Activated T-cell treated with anti-CD3 and anti-CD28 coated beads, Interleukin-2, amount 50 U/mL, for 4 hours (primary cell): ENCODE measurements around the gene CACNA1C. TPM values are rescaled to one million over a fixed set of nuclear protein-coding genes. Genes with fewer than 3 reads are reported as not detected.

ENCODE experiments used
- ATAC-seq, 2 donors: fragments of 200-7000 bp; cut with Tn5 transposase; one replicate each; pipeline ENCODE4 v1.10.0; 2021
- DNase-seq: peaks from one replicate; pipeline ENCODE4 v3.0.0-alpha.2; 2020
- H3K27me3 Mint-ChIP-seq: one replicate; pipeline ENCODE4 v1.8.0; 2021; ENCODE audit warnings: low read depth, mixed read lengths
- H3K36me3 Mint-ChIP-seq: one replicate; pipeline ENCODE4 v1.8.0; 2022; ENCODE audit warnings: mixed read lengths; ENCODE audit not compliant: insufficient read depth
- H3K4me1 Mint-ChIP-seq: one replicate; pipeline ENCODE4 v1.8.0; 2021; ENCODE audit warnings: low read depth, mixed read lengths
- H3K4me3 Mint-ChIP-seq: one replicate; pipeline ENCODE4 v1.8.0; 2021; ENCODE audit warnings: mild to moderate bottlenecking, moderate library complexity, mixed read lengths
- H3K9me3 Mint-ChIP-seq: one replicate; pipeline ENCODE4 v1.8.0; 2021; ENCODE audit warnings: mixed read lengths
- total RNA-seq, 3 donors: library from RNA; stranded (reverse); gene quantifications; one replicate each; pipeline ENCODE4 v1.2.1, GENCODE V29; 2021

Gene CACNA1C
- total RNA-seq, 3 donors from 2014 or later, result 0.03 to 0.08 (median 0.03) TPM

DNA sequence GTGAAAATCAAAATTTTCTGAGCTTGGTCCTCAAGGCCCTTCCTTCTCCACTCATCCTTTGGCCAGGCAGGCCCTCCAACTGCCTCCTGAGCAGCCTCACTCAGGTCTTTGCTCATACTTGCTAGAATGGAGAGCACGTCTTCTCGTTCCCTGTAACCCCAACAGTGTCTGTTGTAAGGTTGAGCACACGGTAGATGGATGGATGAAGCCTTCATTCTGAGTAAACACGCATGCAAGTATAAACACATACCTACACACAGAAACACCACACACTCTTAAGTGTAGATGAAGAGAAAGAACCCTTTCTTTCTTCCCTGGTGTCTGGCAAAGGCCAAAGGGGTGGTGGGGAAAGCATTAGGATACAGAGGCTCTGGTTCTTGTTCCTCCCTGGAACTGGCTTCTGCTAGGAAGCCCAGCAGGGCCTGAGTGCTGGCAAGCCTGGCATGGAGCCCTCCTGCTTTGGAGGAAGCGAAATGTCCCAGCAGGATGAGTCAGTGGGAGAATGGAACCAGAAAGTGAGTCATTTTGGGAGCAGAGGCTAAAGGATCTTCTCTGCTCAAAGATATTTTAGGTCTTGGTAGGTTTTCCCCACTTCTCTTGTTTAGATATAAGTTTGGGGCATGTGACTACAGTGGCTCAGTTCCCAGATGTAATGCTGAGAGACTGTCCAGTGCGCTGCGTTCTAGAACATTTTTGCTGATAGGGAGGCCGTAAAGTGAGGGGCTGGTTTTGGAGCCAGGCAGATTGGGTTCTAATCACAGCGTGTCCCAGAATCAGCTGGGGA is 127.4 kb downstream of the CACNA1C start:
- H3K27me3 Mint-ChIP-seq, result peaks cover 24% of the 10 kb centered on the region
- no peak for ATAC-seq
- DNase-seq, result no peak
- no peaks in the 10 kb centered on the region for H3K36me3 Mint-ChIP-seq
- H3K4me3 Mint-ChIP-seq, result no peak overlapping the region
- no peaks in the 10 kb centered on the region for H3K9me3 Mint-ChIP-seq
- H3K4me1 Mint-ChIP-seq, result peaks cover 4% of the 10 kb centered on the region

DNA sequence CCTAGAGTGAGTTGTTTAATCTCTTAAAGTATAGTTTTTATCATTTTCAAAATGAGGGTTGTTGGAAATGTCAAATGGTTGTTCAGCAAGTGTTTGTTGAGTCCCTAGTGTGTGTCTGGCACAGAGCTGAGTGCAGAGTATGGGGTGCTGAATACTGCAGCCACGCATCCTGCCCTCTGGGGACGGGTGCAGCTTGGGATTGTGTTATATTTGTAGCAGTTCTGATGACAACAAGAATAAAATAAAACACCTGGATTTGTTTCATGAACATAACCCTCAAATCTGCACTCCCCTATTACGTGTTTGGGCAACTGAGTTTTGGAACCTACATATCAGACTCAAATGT is 127.9 kb downstream of the CACNA1C start:
- no peaks in the 10 kb centered on the region for H3K36me3 Mint-ChIP-seq
- ATAC-seq (no peak), DNase-seq (no peak)
- no peak overlapping the region for H3K4me3 Mint-ChIP-seq
- peaks cover 26% of the 10 kb centered on the region for H3K27me3 Mint-ChIP-seq
- no peaks in the 10 kb centered on the region for H3K9me3 Mint-ChIP-seq
- peaks cover 4% of the 10 kb centered on the region for H3K4me1 Mint-ChIP-seq

DNA sequence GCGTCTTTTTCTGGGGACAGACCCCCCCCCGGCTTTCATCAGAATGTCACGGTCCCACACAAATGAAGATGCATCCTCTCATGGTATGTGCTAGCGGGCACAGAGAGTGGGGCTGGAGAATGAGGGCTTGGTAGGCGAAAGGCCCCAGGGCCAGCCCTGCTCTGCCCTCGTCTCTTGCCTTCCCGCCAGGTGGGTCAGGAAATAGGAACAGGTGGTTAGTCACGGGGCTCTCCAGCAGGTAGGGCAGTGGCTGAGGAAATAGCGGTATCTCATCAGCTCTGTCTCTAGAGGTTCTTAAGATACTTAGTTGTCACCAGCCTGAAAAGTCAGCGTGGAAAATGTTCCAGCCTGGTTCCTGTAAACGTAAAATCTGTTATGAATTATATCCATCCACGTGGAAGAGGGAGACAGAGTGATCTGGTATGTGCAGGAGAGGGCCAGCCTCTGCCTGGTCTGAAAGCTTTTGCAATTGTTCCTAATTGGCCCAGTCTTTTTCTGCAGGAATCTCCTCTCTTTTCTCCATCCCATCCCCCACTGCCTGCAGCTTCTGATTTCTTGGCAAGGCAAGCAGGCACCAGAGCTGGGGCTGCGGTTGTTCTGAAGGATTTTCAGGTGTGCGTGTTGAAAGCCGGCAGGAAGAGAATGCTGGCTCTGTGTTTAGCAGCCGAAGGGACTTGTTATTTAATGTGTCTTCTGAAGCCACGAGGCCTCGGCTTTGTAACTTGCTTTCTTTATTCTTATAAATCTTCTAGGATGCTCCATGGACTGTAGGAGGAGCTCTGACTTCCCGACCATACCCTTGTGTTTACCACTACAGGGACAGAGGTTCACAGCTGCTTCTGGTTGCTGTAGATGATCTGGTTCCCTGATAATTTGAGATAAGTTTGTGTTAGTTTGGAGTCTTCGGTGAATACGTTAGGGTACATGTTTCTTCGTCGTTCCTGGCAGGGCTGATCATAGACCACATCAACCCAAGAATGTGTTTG is 131.1 kb downstream of the CACNA1C start:
- no peak for DNase-seq
- Mint-ChIP-seq H3K4me3 (no peak overlapping the region), H3K27me3 (peaks cover 28% of the 10 kb centered on the region)

DNA sequence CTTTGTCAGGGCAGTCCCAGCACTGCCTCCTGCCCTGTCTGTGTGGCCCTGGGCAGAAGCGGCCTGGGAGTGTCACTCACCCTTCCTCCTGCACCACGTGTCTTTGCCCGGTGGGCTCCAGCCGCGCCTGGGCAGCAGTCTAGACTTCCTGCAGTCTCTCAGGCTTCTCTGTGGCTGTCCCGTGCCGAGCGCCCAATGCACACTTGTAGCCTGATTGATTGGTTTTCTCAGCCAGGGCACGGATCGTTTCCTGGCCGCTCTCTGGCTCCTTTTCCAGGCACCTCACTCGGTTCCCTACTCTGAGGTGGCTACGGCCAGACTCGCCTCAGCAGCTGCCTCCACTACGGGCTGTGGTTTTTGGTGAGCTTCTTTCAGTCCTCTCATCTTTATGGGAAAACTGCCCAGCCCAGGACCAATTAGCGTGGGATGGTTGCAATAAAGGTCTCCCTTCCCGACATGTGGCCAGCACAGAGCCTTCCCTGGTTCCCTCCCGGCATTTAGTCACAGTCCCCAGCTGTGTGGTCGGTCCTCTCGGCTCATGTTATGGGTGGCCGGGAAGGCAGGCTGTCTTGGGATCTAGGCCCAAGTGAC is 133.1 kb downstream of the CACNA1C start:
- H3K4me3 Mint-ChIP-seq, result no peak overlapping the region
- peaks cover 28% of the 10 kb centered on the region for H3K27me3 Mint-ChIP-seq
- DNase-seq, result no peak
- peaks cover 4% of the 10 kb centered on the region for H3K4me1 Mint-ChIP-seq
- no peaks in the 10 kb centered on the region for H3K9me3 Mint-ChIP-seq
- no peak for ATAC-seq
- no peaks in the 10 kb centered on the region for H3K36me3 Mint-ChIP-seq

More for the DNA sequence above, 131.1 kb downstream of the CACNA1C start:
- ATAC-seq, result no peak
- Mint-ChIP-seq H3K4me1 (peaks cover 4% of the 10 kb centered on the region), H3K36me3 (no peaks in the 10 kb centered on the region), H3K9me3 (no peaks in the 10 kb centered on the region)

DNA sequence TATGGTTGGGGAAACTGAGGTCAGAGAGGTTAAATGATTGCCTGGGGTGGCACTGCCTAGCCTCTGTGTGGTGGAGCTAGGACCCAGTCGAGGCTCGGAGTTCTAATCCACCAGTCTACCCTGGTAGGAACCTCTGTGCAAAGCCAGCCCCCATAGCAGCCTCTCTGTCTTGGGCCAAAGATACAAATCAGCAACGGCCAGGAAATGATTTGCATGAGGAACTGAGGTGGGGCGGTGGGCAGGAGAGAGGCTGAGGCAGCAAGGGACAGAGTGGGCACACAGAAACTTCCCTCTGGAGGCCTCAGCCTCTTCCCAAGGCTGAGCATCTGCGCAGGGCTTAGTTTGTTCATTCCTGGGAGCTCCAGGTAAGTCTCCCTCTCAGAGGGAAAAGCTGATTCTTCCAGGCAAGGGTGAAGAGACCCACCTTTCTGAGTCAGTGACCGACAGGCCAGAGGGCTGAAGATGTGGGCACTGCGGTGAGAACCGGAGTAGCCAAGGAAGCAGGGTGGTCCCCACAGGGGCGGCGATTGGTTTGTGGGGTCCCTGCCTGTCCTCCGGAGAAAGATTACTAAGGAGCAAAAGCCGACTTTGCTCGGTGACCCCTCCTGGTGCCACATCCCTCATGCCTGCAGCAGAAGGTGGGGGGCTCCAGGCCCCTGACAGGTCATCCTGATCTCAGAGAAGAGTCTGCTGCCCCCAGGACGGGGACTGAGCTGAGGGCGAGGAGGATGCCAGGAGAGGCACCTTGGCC is 134.6 kb downstream of the CACNA1C start:
- Mint-ChIP-seq H3K4me3 (no peak overlapping the region), H3K9me3 (no peaks in the 10 kb centered on the region), H3K27me3 (peaks cover 28% of the 10 kb centered on the region), H3K4me1 (peaks cover 4% of the 10 kb centered on the region), H3K36me3 (no peaks in the 10 kb centered on the region)
- ATAC-seq (no peak), DNase-seq (no peak)

DNA sequence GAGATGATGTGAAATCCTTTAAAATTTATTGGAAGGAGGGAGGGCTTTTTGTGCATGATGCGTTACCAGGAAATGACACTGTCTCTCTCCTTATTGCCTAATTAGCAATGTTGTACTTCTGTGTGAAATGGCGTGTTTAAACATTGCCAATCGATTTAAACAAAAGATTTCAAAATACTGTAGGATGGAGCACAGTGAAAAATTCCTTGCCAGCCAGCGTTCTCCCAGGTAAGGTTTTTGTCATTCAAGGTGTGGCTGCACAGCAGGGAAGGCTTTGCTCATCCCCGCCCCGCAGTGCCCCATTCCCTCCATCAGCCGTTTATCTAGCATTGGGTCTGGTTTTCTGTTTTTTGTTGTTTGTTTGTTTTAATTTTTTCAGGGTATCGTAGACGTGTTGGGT is 137.3 kb downstream of the CACNA1C start:
- ATAC-seq, result no peak
- H3K27me3 Mint-ChIP-seq, result peaks cover 14% of the 10 kb centered on the region
- H3K36me3 Mint-ChIP-seq, result no peaks in the 10 kb centered on the region
- H3K4me1 Mint-ChIP-seq, result no peaks in the 10 kb centered on the region
- no peak overlapping the region for H3K4me3 Mint-ChIP-seq
- DNase-seq, result no peak
- no peaks in the 10 kb centered on the region for H3K9me3 Mint-ChIP-seq

DNA sequence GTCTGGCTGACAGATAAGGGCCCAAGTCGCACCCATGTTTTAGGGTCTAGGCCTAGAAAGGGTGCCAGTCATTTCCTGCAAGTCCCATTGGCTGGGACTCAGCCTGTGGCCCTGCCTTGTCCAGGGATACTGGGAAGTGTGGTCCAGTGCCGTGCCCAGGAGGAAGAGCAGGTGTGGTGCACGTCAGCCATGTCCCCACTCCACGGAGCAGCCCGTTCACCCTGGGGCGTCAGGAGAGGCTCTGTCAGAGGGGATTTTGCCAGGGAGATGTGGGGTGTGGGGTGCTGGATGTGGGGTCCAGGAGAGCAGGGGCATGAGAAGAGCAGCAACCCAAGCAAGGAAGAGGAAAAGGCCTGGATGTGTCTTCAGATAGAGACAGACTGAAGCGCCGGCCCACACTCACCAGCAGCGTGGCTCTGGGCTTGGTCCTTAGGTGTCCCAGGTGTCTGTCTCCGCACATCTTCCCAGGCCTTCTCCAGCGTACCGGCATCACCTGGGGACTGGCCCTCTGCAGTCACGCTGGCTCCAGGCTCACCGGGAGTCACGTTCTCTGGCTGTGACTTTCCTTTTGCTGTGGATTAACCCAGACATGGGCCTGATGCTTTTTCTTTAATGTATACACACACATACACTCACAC is 138.2 kb downstream of the CACNA1C start:
- no peak overlapping the region for H3K4me3 Mint-ChIP-seq
- no peaks in the 10 kb centered on the region for H3K36me3 Mint-ChIP-seq
- DNase-seq, result no peak
- H3K9me3 Mint-ChIP-seq, result no peaks in the 10 kb centered on the region
- no peak for ATAC-seq
- H3K4me1 Mint-ChIP-seq, result no peaks in the 10 kb centered on the region
- peaks cover 11% of the 10 kb centered on the region for H3K27me3 Mint-ChIP-seq

DNA sequence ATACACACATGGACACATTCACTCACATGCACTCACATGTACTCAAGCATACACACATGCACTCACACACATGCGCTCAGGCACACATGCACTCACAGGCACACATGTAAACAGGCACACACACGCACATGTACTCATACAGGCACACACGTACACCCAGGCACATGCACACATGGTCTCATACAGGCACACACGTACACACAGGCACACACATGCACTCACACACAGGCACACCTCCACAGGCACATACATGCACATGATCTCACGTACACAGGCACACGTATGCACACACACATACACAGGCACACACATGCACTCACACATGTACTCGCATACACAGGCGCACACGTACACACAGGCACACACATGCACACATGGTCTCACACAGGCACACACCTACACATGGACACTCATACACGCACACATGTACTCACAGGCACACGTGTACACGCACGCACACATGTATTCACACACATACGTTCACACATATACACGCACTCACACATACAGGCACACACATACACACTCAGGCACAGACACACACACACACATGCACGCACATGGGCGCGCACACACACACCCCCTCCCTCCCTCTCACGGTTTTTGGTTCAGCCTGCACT is 138.9 kb downstream of the CACNA1C start:
- no peak for ATAC-seq
- H3K4me3 Mint-ChIP-seq, result no peak overlapping the region
- peaks cover 8% of the 10 kb centered on the region for H3K27me3 Mint-ChIP-seq
- no peaks in the 10 kb centered on the region for H3K9me3 Mint-ChIP-seq
- DNase-seq, result no peak
- no peaks in the 10 kb centered on the region for H3K36me3 Mint-ChIP-seq
- no peaks in the 10 kb centered on the region for H3K4me1 Mint-ChIP-seq

DNA sequence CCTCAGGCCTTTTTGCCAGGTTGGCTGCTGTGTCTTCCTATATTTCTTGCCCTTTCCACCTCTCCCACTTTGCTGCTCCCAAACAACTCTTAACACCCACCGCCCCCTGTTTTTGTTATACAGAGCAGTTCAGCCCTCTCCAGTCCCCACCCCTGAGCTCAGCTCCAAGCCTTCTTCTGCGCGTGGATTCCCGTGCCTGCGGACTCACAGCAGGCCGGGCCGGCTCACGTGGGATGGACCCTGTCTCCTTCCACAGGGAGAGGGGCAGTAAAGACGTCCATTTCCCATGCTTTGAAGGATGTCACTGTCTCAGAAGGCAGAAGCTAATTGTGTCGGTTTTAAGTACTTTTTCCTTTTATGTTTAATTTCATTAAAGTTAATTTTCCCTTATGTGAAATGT is 139.4 kb downstream of the CACNA1C start:
- DNase-seq (no peak), ATAC-seq (no peak)
- H3K36me3 Mint-ChIP-seq, result no peaks in the 10 kb centered on the region
- H3K9me3 Mint-ChIP-seq, result no peaks in the 10 kb centered on the region
- peaks cover 5% of the 10 kb centered on the region for H3K27me3 Mint-ChIP-seq
- H3K4me3 Mint-ChIP-seq, result no peak overlapping the region
- no peaks in the 10 kb centered on the region for H3K4me1 Mint-ChIP-seq

DNA sequence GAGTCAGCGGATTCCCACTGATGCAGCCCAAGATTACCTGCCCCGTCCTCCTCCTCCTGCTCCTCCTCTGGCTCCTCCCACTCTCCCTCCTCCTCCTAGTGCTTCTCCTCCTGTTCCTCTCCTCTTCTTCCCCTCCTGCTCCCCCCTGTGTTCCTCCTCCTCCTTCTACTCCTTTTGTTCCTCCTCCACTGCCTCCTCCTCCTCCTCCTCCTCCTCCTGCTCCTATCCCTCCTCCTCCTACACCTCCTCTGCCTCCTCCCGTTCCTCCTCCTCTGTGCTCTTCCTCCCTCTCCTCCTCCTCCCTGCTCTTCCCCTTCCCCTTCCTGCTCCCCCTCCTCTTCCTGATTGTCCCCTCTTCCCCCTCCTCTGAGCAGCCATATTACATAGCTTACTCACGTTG is 141.3 kb downstream of the CACNA1C start:
- no peak for ATAC-seq
- H3K27me3 Mint-ChIP-seq, result peaks cover 2% of the 10 kb centered on the region

DNA sequence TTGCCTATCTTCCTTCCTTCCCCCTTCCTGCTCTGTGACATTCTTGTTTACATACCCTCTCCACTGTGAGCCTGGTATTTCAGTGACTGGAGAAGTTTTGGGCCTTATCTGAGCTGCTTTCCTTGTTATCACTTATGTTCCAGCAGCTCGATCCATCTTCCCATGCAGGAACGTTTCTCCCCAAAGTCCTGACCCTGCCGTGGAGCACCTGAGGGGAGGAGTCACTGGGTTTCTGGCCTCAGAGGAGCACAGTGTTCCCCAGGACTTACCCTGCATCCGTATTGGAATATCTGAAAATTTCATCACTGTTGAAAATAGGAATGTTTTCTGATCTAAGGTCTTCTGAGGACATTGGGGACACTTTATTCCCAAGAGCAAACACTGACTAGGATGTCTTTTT is 141.8 kb downstream of the CACNA1C start:
- H3K4me3 Mint-ChIP-seq, result no peak overlapping the region

More for the DNA sequence above, 141.3 kb downstream of the CACNA1C start:
- H3K9me3 Mint-ChIP-seq, result no peaks in the 10 kb centered on the region
- no peak for DNase-seq
- H3K36me3 Mint-ChIP-seq, result no peaks in the 10 kb centered on the region
- H3K4me1 Mint-ChIP-seq, result no peaks in the 10 kb centered on the region
- H3K4me3 Mint-ChIP-seq, result no peak overlapping the region

DNA sequence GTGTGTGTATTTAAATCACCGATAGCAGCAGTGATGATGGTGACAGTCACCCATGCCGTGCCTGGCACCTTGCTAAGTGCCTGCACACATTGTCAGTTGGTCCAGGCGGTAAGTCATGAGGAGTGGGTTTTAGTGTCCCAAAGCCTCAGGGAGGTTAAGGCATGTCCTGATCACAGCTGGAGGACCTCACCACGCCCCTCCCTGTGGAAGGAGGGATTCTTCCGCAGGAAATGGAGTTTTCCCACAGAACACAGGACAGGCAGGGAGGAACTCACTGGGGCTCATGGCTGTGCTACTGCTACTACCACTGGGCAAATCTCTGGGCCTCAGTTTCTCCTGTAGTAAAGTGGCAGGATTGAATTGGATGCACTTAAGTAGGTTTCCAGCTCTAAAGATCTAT is 142.3 kb downstream of the CACNA1C start:
- no peaks in the 10 kb centered on the region for H3K36me3 Mint-ChIP-seq
- DNase-seq, result no peak
- no peaks in the 10 kb centered on the region for H3K4me1 Mint-ChIP-seq
- no peak overlapping the region for H3K4me3 Mint-ChIP-seq
- ATAC-seq, result no peak
- H3K9me3 Mint-ChIP-seq, result no peaks in the 10 kb centered on the region
- peaks cover 2% of the 10 kb centered on the region for H3K27me3 Mint-ChIP-seq

More for the DNA sequence above, 141.8 kb downstream of the CACNA1C start:
- peaks cover 2% of the 10 kb centered on the region for H3K27me3 Mint-ChIP-seq
- DNase-seq (no peak), ATAC-seq (no peak)
- H3K4me1 Mint-ChIP-seq, result no peaks in the 10 kb centered on the region
- no peaks in the 10 kb centered on the region for H3K9me3 Mint-ChIP-seq
- no peaks in the 10 kb centered on the region for H3K36me3 Mint-ChIP-seq

DNA sequence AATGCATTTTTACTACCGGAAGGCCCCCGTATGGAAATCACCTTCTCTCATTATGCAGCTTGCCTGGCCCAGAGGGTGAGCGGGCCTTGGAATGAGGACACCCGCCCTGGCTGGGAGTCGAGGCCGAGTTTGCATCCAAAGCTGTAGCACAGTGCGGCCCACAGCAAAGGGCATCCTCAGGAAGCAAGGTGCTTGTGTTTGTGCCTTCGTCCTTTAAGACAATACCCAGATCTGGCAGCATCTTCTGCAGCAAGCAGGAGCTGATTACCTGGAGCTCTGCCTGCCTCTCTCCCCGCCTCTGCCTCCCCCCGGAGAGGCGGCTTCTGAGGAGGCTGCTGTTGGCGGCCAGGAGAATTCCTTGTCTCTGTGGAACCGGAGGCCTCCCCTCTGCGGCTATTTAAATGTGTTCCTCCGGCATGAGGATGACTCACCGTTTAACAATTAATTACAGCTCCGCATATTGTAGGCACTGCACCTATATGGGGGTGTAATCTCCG is 145.3 kb downstream of the CACNA1C start:
- Mint-ChIP-seq H3K27me3 (peaks cover 5% of the 10 kb centered on the region), H3K9me3 (no peaks in the 10 kb centered on the region), H3K4me3 (no peak overlapping the region), H3K4me1 (no peaks in the 10 kb centered on the region), H3K36me3 (no peaks in the 10 kb centered on the region)
- DNase-seq (no peak), ATAC-seq (no peak)
